Thymus (tissue), 11 donors: Measurements from ENCODE around the gene MAP2K5. TPM values are rescaled to one million over a fixed set of nuclear protein-coding genes. Genes with fewer than 3 reads are reported as not detected.
"Not testable (repeated sequence)": the region's sequence is repeated elsewhere in the genome, so short reads cannot be mapped to it uniquely, and the experiment has no call there.

Source experiments
- DNase-seq, 9 donors: peaks; one replicate each; pipeline ENCODE4 v3.0.0-alpha.2; 2013; ENCODE audit warnings: low spot score in 9 of 9, low read depth in 6 of 9, missing footprints in 1 of 9
- H3K27ac ChIP-seq, 2 donors: one replicate each; pipeline ENCODE4 v1.5.1; 2013; ENCODE audit warnings: control low read depth in 1 of 2, low read depth in 1 of 2, low read length in 1 of 2, mild to moderate bottlenecking in 1 of 2, moderate library complexity in 1 of 2
- H3K27me3 ChIP-seq, 2 donors: one replicate each; pipeline ENCODE4 v1.5.1; 2013; ENCODE audit warnings: low read length in 1 of 2; ENCODE audit not compliant: control insufficient read depth in 2 of 2, insufficient read depth in 1 of 2
- H3K36me3 ChIP-seq, 2 donors: one replicate each; pipeline ENCODE4 v1.5.1; 2013; ENCODE audit warnings: low read length in 1 of 2, mild to moderate bottlenecking in 1 of 2, moderate library complexity in 1 of 2; ENCODE audit not compliant: control insufficient read depth in 2 of 2, insufficient read depth in 2 of 2
- H3K4me1 ChIP-seq, 2 donors: one replicate each; pipeline ENCODE4 v1.5.1; 2013; ENCODE audit warnings: low read length in 2 of 2; ENCODE audit not compliant: control insufficient read depth in 2 of 2, insufficient read depth in 2 of 2
- H3K4me3 ChIP-seq, 2 donors: one replicate each; pipeline ENCODE4 v1.5.1; 2013; ENCODE audit warnings: low read length in 2 of 2, control low read depth in 1 of 2, mild to moderate bottlenecking in 1 of 2
- H3K9me3 ChIP-seq, 2 donors: one replicate each; pipeline ENCODE4 v1.5.1; 2013; ENCODE audit warnings: low read length in 1 of 2, mild to moderate bottlenecking in 1 of 2; ENCODE audit not compliant: control insufficient read depth in 2 of 2, insufficient read depth in 1 of 2
- WGBS: extraction: QIAGEN DNeasy Blood & Tissue Kit; methylation state at CpG from one replicate; pipeline ENCODE4 v1.1.7; 2013; 5-methylcytosine and 5-hydroxymethylcytosine counted together
- polyA plus RNA-seq: library from polyadenylated mRNA; stranded (reverse); fragments of 200-250 nt; gene quantifications from one replicate; pipeline ENCODE4 v1.2.3, GENCODE V29; 2013
- total RNA-seq: library from RNA; stranded (reverse); fragments of 120-200 nt; gene quantifications from one replicate; pipeline ENCODE4 v1.2.4, GENCODE V29; 2013
- donor health status: healthy.

MAP2K5 gene
- total and polyA plus RNA-seq, 2 donors = 9.4 to 16.3 TPM

- DNase-seq = no peak
- WGBS = 95% methylated on average over 3 of the region's 3 CpGs
- Histone ChIP-seq H3K4me3 (no peak overlapping the region), H3K9me3 (no peaks in the 10 kb centered on the region), H3K27ac (no peak overlapping the region), H3K4me1 (no peaks in the 10 kb centered on the region), H3K27me3 (no peaks in the 10 kb centered on the region), H3K36me3 (peaks cover 0 to 14% of the 10 kb centered on the region in 2 donors)
Measured at GRCh38 chr15:67641453-67641852, 99.0 kb downstream of the MAP2K5 start.

- Histone ChIP-seq H3K36me3 (peaks cover 0 to 10% of the 10 kb centered on the region in 2 donors), H3K4me3 (no peak overlapping the region), H3K27ac (no peak overlapping the region), H3K4me1 (no peaks in the 10 kb centered on the region), H3K9me3 (no peaks in the 10 kb centered on the region), H3K27me3 (no peaks in the 10 kb centered on the region)
- 96% methylated on average over 2 of the region's 2 CpGs for WGBS
- no peak for DNase-seq
Measured at GRCh38 chr15:67646847-67647246, 104.3 kb downstream of the MAP2K5 start.

GRCh38 chr15:67652586-67652985 is 110.1 kb downstream of the MAP2K5 start:
- H3K27me3 ChIP-seq = no peaks in the 10 kb centered on the region
- H3K4me3 ChIP-seq = no peak overlapping the region
- DNase-seq = no peak
- H3K36me3 ChIP-seq = peaks cover 0 to 12% of the 10 kb centered on the region in 2 donors
- no peaks in the 10 kb centered on the region for H3K4me1 ChIP-seq
- peaks cover 0 to 3% of the 10 kb centered on the region in 2 donors for H3K9me3 ChIP-seq
- WGBS = 98% methylated on average over 2 of the region's 2 CpGs
- H3K27ac ChIP-seq = no peak overlapping the region

GRCh38 chr15:67660446-67660845 is 117.9 kb downstream of the MAP2K5 start:
- Histone ChIP-seq H3K9me3 (peaks cover 0 to 3% of the 10 kb centered on the region in 2 donors), H3K27ac (no peak overlapping the region), H3K27me3 (no peaks in the 10 kb centered on the region), H3K4me1 (no peaks in the 10 kb centered on the region), H3K4me3 (no peak overlapping the region), H3K36me3 (peaks cover 0 to 19% of the 10 kb centered on the region in 2 donors)
- DNase-seq = no peak

- WGBS = 96% methylated on average over 2 of the region's 2 CpGs
- no peak overlapping the region for H3K27ac ChIP-seq
Measured at GRCh38 chr15:67660874-67661606, 118.5 kb downstream of the MAP2K5 start.

GRCh38 chr15:67670647-67671305 is 128.3 kb downstream of the MAP2K5 start:
- Histone ChIP-seq H3K4me1 (no peaks in the 10 kb centered on the region), H3K4me3 (no peak overlapping the region), H3K27me3 (no peaks in the 10 kb centered on the region), H3K36me3 (no peaks in the 10 kb centered on the region), H3K27ac (no peak overlapping the region), H3K9me3 (no peaks in the 10 kb centered on the region)
- no peak for DNase-seq
- 92% methylated on average over 2 of the region's 2 CpGs for WGBS

More at GRCh38 chr15:67660874-67661606, 118.5 kb downstream of the MAP2K5 start:
- peaks cover 0 to 14% of the 10 kb centered on the region in 2 donors for H3K36me3 ChIP-seq
- H3K27me3 ChIP-seq = no peaks in the 10 kb centered on the region
- peaks cover 0 to 3% of the 10 kb centered on the region in 2 donors for H3K9me3 ChIP-seq
- DNase-seq = no peak
- H3K4me1 ChIP-seq = no peaks in the 10 kb centered on the region
- no peak overlapping the region for H3K4me3 ChIP-seq

- not testable (repeated sequence) for H3K4me3 ChIP-seq, H3K36me3 ChIP-seq, H3K27me3 ChIP-seq, DNase-seq, H3K9me3 ChIP-seq, H3K27ac ChIP-seq, H3K4me1 ChIP-seq
- WGBS = 96% methylated on average over 1 of the region's 2 CpGs
Measured at GRCh38 chr15:67672834-67673233, 130.3 kb downstream of the MAP2K5 start.

- Histone ChIP-seq H3K27me3 (no peaks in the 10 kb centered on the region), H3K27ac (no peak overlapping the region), H3K9me3 (no peaks in the 10 kb centered on the region), H3K4me1 (no peaks in the 10 kb centered on the region), H3K4me3 (no peak overlapping the region), H3K36me3 (no peaks in the 10 kb centered on the region)
- DNase-seq = no peak
- 98% methylated on average over 3 of the region's 3 CpGs for WGBS
Measured at GRCh38 chr15:67674983-67675382, 132.5 kb downstream of the MAP2K5 start.

- Histone ChIP-seq H3K9me3 (peaks cover 0 to 4% of the 10 kb centered on the region in 2 donors), H3K27me3 (no peaks in the 10 kb centered on the region), H3K4me3 (no peak overlapping the region), H3K27ac (no peak overlapping the region), H3K36me3 (no peaks in the 10 kb centered on the region), H3K4me1 (no peaks in the 10 kb centered on the region)
- no peak for DNase-seq
- WGBS = 99% methylated on average over 2 of the region's 2 CpGs
Measured at GRCh38 chr15:67678089-67678488, 135.6 kb downstream of the MAP2K5 start.
